SU-DHL-6 (cell line): ENCODE results near the gene MBP.

Source experiments
- H2AFZ ChIP-seq: fragments of 200-600 bp; sonication (generic); 2 replicates; pipeline ENCODE4 v1.6.1; 2014; ENCODE audit warnings: low read depth, mild to moderate bottlenecking, moderate library complexity, mixed read lengths, antibody characterized with exemption, low read length; ENCODE audit not compliant: severe bottlenecking
- H3F3A ChIP-seq: fragments of 200-600 bp; shearing (Covaris generic); 2 replicates; pipeline ENCODE4 v1.6.0; 2016; ENCODE audit warnings: antibody characterized with exemption, mild to moderate bottlenecking; ENCODE audit not compliant: insufficient read depth
- H3K27ac ChIP-seq: fragments of 200-600 bp; sonication (generic); 2 replicates; pipeline ENCODE4 v1.5.1; 2016; ENCODE audit warnings: low read depth, mild to moderate bottlenecking, low read length, moderate library complexity, mixed read lengths
- H3K27me3 ChIP-seq: fragments of 200-600 bp; sonication (generic), shearing (Covaris generic); 2 replicates; pipeline ENCODE4 v1.6.0; 2014; ENCODE audit warnings: mild to moderate bottlenecking, low read length
- H3K36me3 ChIP-seq: fragments of 200-600 bp; sonication (generic); 2 replicates; pipeline ENCODE4 v1.6.1; 2014; ENCODE audit warnings: mild to moderate bottlenecking, low read length, mixed read lengths
- H3K4me2 ChIP-seq: fragments of 300-600, 200-600 bp; shearing (Covaris generic), sonication (generic); 2 replicates; pipeline ENCODE4 v1.6.0; 2014; ENCODE audit warnings: low read length, low read depth, mild to moderate bottlenecking; ENCODE audit not compliant: poor library complexity, severe bottlenecking
- H3K4me3 ChIP-seq: fragments of 200-600 bp; sonication (generic); 2 replicates; pipeline ENCODE4 v1.5.1; 2014; ENCODE audit warnings: antibody characterized with exemption, low read length, mild to moderate bottlenecking, mixed read lengths; ENCODE audit not compliant: insufficient read depth, poor library complexity, severe bottlenecking
- H3K79me2 ChIP-seq: fragments of 200-600 bp; sonication (generic); 2 replicates; pipeline ENCODE4 v1.6.1; 2014; ENCODE audit warnings: mild to moderate bottlenecking, low read length, moderate library complexity; ENCODE audit not compliant: insufficient read depth
- H3K9ac ChIP-seq: fragments of 200-600 bp; sonication (generic); 2 replicates; pipeline ENCODE4 v1.7.0; 2014; ENCODE audit warnings: mild to moderate bottlenecking, low read length
- H3K9me2 ChIP-seq: fragments of 200-600 bp; sonication (generic); replicated peaks from 2 replicates; pipeline ENCODE4 v1.6.1; 2014; ENCODE audit warnings: low read length; ENCODE audit not compliant: insufficient read depth
- H3K9me3 ChIP-seq: fragments of 200-600 bp; sonication (generic); 2 replicates; pipeline ENCODE4 v1.6.1; 2014; ENCODE audit warnings: low read length, mixed read lengths; ENCODE audit not compliant: insufficient read depth
- H4K20me1 ChIP-seq: fragments of 200-600 bp; sonication (generic); 2 replicates; pipeline ENCODE4 v1.6.1; 2014; ENCODE audit warnings: low read depth, mild to moderate bottlenecking, antibody characterized with exemption, low read length, moderate library complexity, mixed read lengths
- CTCF ChIP-seq: fragments of 200-600 bp; sonication (generic); IDR thresholded peaks from one replicate; pipeline ENCODE4 v1.5.1; 2017; ENCODE audit warnings: antibody characterized with exemption, mild to moderate bottlenecking, low read length, moderate library complexity; ENCODE audit not compliant: insufficient read depth, poor library complexity, severe bottlenecking
- EZH2phosphoT487 ChIP-seq: fragments of 200-600 bp; sonication (generic), shearing (Covaris generic); conservative IDR thresholded peaks from 2 replicates; pipeline ENCODE4 v1.6.1; 2018; ENCODE audit warnings: mild to moderate bottlenecking, antibody characterized with exemption, low read length, moderate library complexity, mixed read lengths

Gene MBP

DNA sequence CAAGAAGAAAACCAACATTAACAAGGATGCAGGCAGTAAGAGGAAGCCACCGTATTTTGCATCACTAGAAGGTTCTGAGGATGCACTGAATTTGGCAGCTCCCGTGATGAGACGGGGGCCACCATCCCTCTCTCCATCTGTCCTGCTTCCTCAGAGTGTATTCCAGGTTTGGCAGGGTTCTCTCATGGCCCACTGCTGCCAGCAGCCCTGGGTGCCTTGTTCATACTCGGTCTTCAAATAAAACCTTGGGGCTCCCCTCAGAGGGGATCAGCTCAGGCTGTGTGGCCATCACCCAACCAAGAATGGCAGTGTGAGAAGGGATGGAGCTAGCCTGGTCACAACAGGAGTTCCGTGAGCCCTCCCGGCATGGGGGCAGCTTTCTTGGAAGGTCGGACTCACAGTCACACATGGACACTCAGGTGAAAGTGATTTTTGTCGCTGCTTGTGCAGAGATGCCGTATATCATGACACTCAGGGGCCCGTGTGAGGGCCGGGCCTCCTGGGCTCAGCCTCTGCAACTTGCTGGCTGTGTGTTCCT, 12.8 kb upstream of the MBP start:
- H3K27ac ChIP-seq = no peak overlapping the region
- no peak overlapping the region for H3K9ac ChIP-seq
- no peak for TF ChIP-seq CTCF
- TF ChIP-seq EZH2phosphoT487 = no peak
- no peaks in the 10 kb centered on the region for H3K36me3 ChIP-seq
- no peak overlapping the region for H3K4me2 ChIP-seq
- H3K9me3 ChIP-seq = peaks cover 19% of the 10 kb centered on the region; the same call in 1 of the 2 replicates
- no peaks in the 10 kb centered on the region for H3F3A ChIP-seq
- H3K27me3 ChIP-seq = no peaks in the 10 kb centered on the region
- H3K9me2 ChIP-seq = no peaks in the 10 kb centered on the region
- no peaks in the 10 kb centered on the region for H3K79me2 ChIP-seq
- no peak overlapping the region for H2AFZ ChIP-seq
- H3K4me3 ChIP-seq = no peak overlapping the region
- H4K20me1 ChIP-seq = no peaks in the 10 kb centered on the region

GRCh38 chr18:77144451-77145118, 12.0 kb upstream of the MBP start:
- no peak overlapping the region for H3K4me3 ChIP-seq
- no peaks in the 10 kb centered on the region for H3F3A ChIP-seq
- no peak overlapping the region for H2AFZ ChIP-seq
- no peaks in the 10 kb centered on the region for H4K20me1 ChIP-seq
- H3K9me2 ChIP-seq = no peaks in the 10 kb centered on the region
- no peaks in the 10 kb centered on the region for H3K79me2 ChIP-seq
- no peak overlapping the region for H3K4me2 ChIP-seq
- no peaks in the 10 kb centered on the region for H3K36me3 ChIP-seq
- no peak overlapping the region for H3K9ac ChIP-seq
- peaks cover 19% of the 10 kb centered on the region; the same call in 1 of the 2 replicates for H3K9me3 ChIP-seq
- TF ChIP-seq EZH2phosphoT487 (no peak), CTCF (no peak)
- H3K27ac ChIP-seq = no peak overlapping the region
- no peaks in the 10 kb centered on the region for H3K27me3 ChIP-seq

GRCh38 chr18:77144046-77144445, 11.5 kb upstream of the MBP start:
- no peak overlapping the region for H3K4me2 ChIP-seq
- H3K27ac ChIP-seq = no peak overlapping the region
- H3K4me3 ChIP-seq = no peak overlapping the region
- no peaks in the 10 kb centered on the region for H3F3A ChIP-seq
- H3K9ac ChIP-seq = no peak overlapping the region
- H4K20me1 ChIP-seq = no peaks in the 10 kb centered on the region
- TF ChIP-seq CTCF = no peak
- no peak for TF ChIP-seq EZH2phosphoT487
- no peaks in the 10 kb centered on the region for H3K9me2 ChIP-seq
- no peaks in the 10 kb centered on the region for H3K27me3 ChIP-seq
- H3K36me3 ChIP-seq = no peaks in the 10 kb centered on the region
- H3K79me2 ChIP-seq = no peaks in the 10 kb centered on the region
- H2AFZ ChIP-seq = no peak overlapping the region
- peaks cover 19% of the 10 kb centered on the region; the same call in 1 of the 2 replicates for H3K9me3 ChIP-seq
